ENCODE data around the gene AFDN. TPM values are rescaled to one million over a fixed set of nuclear protein-coding genes. Genes with fewer than 3 reads are reported as not detected.

Gene AFDN
- total and polyA plus RNA-seq, 2 of the 8 experiments (the other 6 are each of a cell fraction or from before 2014, with no cell fraction given), result 53.4 to 192 TPM

DNA sequence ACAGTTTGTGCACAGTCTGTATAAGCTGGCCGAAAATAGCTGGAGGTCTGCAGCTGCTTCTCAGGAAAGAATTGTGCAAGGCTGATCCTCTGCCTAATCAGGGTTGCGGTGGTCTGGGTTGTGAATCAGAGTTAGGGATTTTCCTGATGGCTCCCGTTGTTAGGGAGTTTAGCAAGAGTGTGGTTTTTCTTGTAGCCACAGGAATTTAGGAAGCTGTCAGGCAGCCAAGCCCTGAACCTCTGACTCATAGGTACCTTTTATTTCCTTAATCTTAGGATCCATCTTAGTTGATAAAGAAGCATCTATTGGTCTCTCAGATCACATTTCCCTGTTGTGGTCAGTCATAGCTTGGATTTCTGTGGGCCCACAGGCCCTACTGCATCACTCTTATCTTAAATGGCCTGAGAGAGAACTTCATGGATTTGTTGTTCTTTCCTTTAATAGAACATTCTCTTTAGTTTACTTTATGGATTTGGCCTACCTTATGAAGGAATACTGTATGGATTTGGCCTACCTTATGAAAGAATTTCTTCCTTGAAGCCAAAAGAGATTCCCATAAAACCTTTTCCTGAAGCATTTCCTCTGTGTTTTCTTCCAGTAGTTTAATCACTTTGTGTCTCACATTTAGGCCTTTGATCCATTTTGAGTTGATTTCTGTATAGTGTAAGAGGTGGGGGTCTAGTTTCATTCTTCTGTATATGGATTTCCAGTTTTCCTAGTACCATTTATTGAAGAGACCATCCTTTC lies 181.1 kb downstream of the AFDN start (continued):
- TF ChIP-seq CTCF (IDR thresholded peaks at IDR 0.05; ENCODE audit: control extremely low read depth in 1 of 3, insufficient read depth in 1 of 3, low read depth in 1 of 3, low read length in 3 of 3) (no peak), CTBP2 (IDR thresholded peaks at IDR 0.05; ENCODE audit: borderline replicate concordance, insufficient read depth, insufficient read length, low read length) (no peak), EGR1 (IDR thresholded peaks at IDR 0.05; ENCODE audit: borderline replicate concordance, low read depth, low read length) (no peak), YY1 (IDR thresholded peaks at IDR 0.05; ENCODE audit: low read depth, low read length) (no peak), SRF (IDR thresholded peaks at IDR 0.05; ENCODE audit: low read depth, low read length) (no peak)
- TF ChIP-seq, protein P1, sequence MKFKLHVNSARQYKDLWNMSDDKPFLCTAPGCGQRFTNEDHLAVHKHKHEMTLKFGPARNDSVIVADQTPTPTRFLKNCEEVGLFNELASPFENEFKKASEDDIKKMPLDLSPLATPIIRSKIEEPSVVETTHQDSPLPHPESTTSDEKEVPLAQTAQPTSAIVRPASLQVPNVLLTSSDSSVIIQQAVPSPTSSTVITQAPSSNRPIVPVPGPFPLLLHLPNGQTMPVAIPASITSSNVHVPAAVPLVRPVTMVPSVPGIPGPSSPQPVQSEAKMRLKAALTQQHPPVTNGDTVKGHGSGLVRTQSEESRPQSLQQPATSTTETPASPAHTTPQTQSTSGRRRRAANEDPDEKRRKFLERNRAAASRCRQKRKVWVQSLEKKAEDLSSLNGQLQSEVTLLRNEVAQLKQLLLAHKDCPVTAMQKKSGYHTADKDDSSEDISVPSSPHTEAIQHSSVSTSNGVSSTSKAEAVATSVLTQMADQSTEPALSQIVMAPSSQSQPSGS (IDR thresholded peaks at IDR 0.05; ENCODE audit: low read length), result no peak

Measured in H1 (cell line).